Measurements from ENCODE around the gene PPTC7.

The PPTC7 gene

GRCh38 chr12:110606253-110606611, 23.1 kb upstream of the PPTC7 start:
- no peak for ATAC-seq
- no peak for TF ChIP-seq SNAI2 (CRISPR knock-in tag; IDR thresholded peaks at IDR 0.05)
- TF ChIP-seq CREB5 (CRISPR knock-in tag; IDR thresholded peaks at IDR 0.05; ENCODE audit: low read depth), result no peak

- peak; percentile 84 for ATAC-seq
Measured at GRCh38 chr12:110602085-110602814, 19.1 kb upstream of the PPTC7 start.

GRCh38 chr12:110600254-110600653, 17.1 kb upstream of the PPTC7 start:
- peak; percentile 40; the same call in 2 of the 3 replicates for ATAC-seq
- TF ChIP-seq ZNF70 (CRISPR knock-in tag; IDR thresholded peaks at IDR 0.05) (no peak), POU6F1 (CRISPR knock-in tag; IDR thresholded peaks at IDR 0.05; ENCODE audit: borderline replicate concordance, low read depth) (no peak), RARB (CRISPR knock-in tag; IDR thresholded peaks at IDR 0.05) (no peak), ISL1 (CRISPR knock-in tag; IDR thresholded peaks at IDR 0.05) (no peak), TCF4 (CRISPR knock-in tag; IDR thresholded peaks at IDR 0.05; ENCODE audit: borderline replicate concordance) (no peak)

GRCh38 chr12:110599334-110599733, 16.2 kb upstream of the PPTC7 start:
- TF ChIP-seq ZFP3 (CRISPR knock-in tag; IDR thresholded peaks at IDR 0.05) (no peak), ARNTL (CRISPR knock-in tag; IDR thresholded peaks at IDR 0.05; ENCODE audit: borderline replicate concordance, low read depth) (no peak), RARB (CRISPR knock-in tag; IDR thresholded peaks at IDR 0.05) (no peak), PATZ1 (CRISPR knock-in tag; IDR thresholded peaks at IDR 0.05; ENCODE audit: borderline replicate concordance) (no peak), ZC3H10 (CRISPR knock-in tag; IDR thresholded peaks at IDR 0.05) (no peak), BACH2 (CRISPR knock-in tag; IDR thresholded peaks at IDR 0.05; ENCODE audit: borderline replicate concordance) (no peak), ZNF565 (CRISPR knock-in tag; conservative IDR thresholded peaks at IDR 0.05; ENCODE audit: low read depth) (no peak), TCF4 (CRISPR knock-in tag; IDR thresholded peaks at IDR 0.05; ENCODE audit: borderline replicate concordance) (no peak), CREB5 (CRISPR knock-in tag; IDR thresholded peaks at IDR 0.05; ENCODE audit: low read depth) (no peak), ESRRG (CRISPR knock-in tag; IDR thresholded peaks at IDR 0.05) (no peak), ZNF70 (CRISPR knock-in tag; IDR thresholded peaks at IDR 0.05) (no peak), CSRNP3 (CRISPR knock-in tag; IDR thresholded peaks at IDR 0.05) (no peak), GLIS3 (CRISPR knock-in tag; IDR thresholded peaks at IDR 0.05) (no peak), SNAI2 (CRISPR knock-in tag; IDR thresholded peaks at IDR 0.05) (no peak), PPARA (CRISPR knock-in tag; IDR thresholded peaks at IDR 0.05; ENCODE audit: borderline replicate concordance) (no peak), TSHZ2 (CRISPR knock-in tag; IDR thresholded peaks at IDR 0.05) (no peak), TOX (CRISPR knock-in tag; IDR thresholded peaks at IDR 0.05; ENCODE audit: borderline replicate concordance) (no peak)
- no peak for ATAC-seq

Measured in SK-N-SH treated with all-trans-retinoic acid at 6 μM for 48 hours (cell line).